CD14-positive monocyte (primary cell): ENCODE measurements around the gene CPEB1. TPM values are rescaled to one million over a fixed set of nuclear protein-coding genes. Genes with fewer than 3 reads are reported as not detected.

ENCODE experiments used
- DNase-seq, 3 donors: peaks; one replicate each; pipeline ENCODE4 v3.0.0-alpha.2; 2011 to 2022
- H2AFZ ChIP-seq: 2 replicates; pipeline ENCODE4 v1.6.0; 2012; ENCODE audit warnings: mild to moderate bottlenecking, low read depth, low read length, inconsistent platforms; ENCODE audit not compliant: insufficient read depth, poor library complexity, severe bottlenecking
- H3K27ac ChIP-seq, 2 donors: 1 replicate in 1 of 2; 2 replicates in 1 of 2; pipeline ENCODE4 v1.5.1; 2012 to 2013; ENCODE audit warnings: low read length in 2 of 2, control low read depth in 1 of 2, inconsistent platforms in 1 of 2, low read depth in 1 of 2, mild to moderate bottlenecking in 1 of 2
- H3K27me3 ChIP-seq, 2 donors: one replicate each; pipeline versions ENCODE4 v1.6.0 to v1.6.1; 2011 to 2013; ENCODE audit warnings: low read length in 2 of 2; ENCODE audit not compliant: control insufficient read depth in 2 of 2, insufficient read depth in 2 of 2
- H3K36me3 ChIP-seq, 2 donors: replicated peaks in 1 of 2; 1 replicate in 1 of 2; 2 replicates in 1 of 2; pipeline versions ENCODE4 v1.5.1 to v1.6.1; 2012 to 2013; ENCODE audit warnings: low read length in 2 of 2, control low read depth in 1 of 2, inconsistent platforms in 1 of 2, mild to moderate bottlenecking in 1 of 2; ENCODE audit not compliant: insufficient read depth in 2 of 2, control insufficient read depth in 1 of 2
- H3K4me1 ChIP-seq, 2 donors: 1 replicate in 1 of 2; 2 replicates in 1 of 2; pipeline versions ENCODE4 v1.5.1 to v1.6.1; 2012 to 2013; ENCODE audit warnings: low read length in 2 of 2, control low read depth in 1 of 2, inconsistent platforms in 1 of 2, mild to moderate bottlenecking in 1 of 2, moderate library complexity in 1 of 2; ENCODE audit not compliant: insufficient read depth in 2 of 2, control insufficient read depth in 1 of 2
- H3K4me2 ChIP-seq: replicated peaks from 2 replicates; pipeline ENCODE3; 2012; ENCODE audit warnings: low read length, moderate library complexity, mild to moderate bottlenecking; ENCODE audit not compliant: poor library complexity, severe bottlenecking; ENCODE audit errors: extremely low read depth
- H3K4me3 ChIP-seq, 3 experiments: fragments of 200-600 bp in 1 of 3; sonication (generic) in 1 of 3; replicated peaks in 1 of 3; 1 replicate in 2 of 3; 2 replicates in 1 of 3; pipeline ENCODE4 v1.5.1; 2011 to 2013; ENCODE audit warnings: low read length in 3 of 3, mild to moderate bottlenecking in 3 of 3, control low read depth in 2 of 3, low read depth in 2 of 3, inconsistent platforms in 1 of 3, moderate library complexity in 1 of 3
- H3K79me2 ChIP-seq: 2 replicates; pipeline ENCODE4 v1.6.0; 2012; ENCODE audit warnings: mild to moderate bottlenecking, control low read depth, inconsistent platforms, low read length, moderate library complexity; ENCODE audit not compliant: insufficient read depth
- H3K9ac ChIP-seq: 2 replicates; pipeline ENCODE4 v1.6.0; 2017; ENCODE audit warnings: low read length, mild to moderate bottlenecking; ENCODE audit not compliant: insufficient read depth, poor library complexity, severe bottlenecking
- H3K9me3 ChIP-seq, 2 donors: replicated peaks in 1 of 2; 1 replicate in 1 of 2; 2 replicates in 1 of 2; pipeline versions ENCODE4 v1.5.1 to v1.6.1; 2012 to 2013; ENCODE audit warnings: low read length in 2 of 2, control low read depth in 1 of 2; ENCODE audit not compliant: control insufficient read depth in 1 of 2, insufficient read depth in 1 of 2
- H4K20me1 ChIP-seq: 2 replicates; pipeline ENCODE4 v1.6.0; 2012; ENCODE audit warnings: mild to moderate bottlenecking, low read length, control low read depth, moderate library complexity; ENCODE audit not compliant: insufficient read depth
- H3K27ac Mint-ChIP-seq, 7 donors: one replicate each; pipeline ENCODE4 v1.8.0; 2020; ENCODE audit warnings: mild to moderate bottlenecking in 7 of 7, mixed read lengths in 7 of 7, moderate library complexity in 6 of 7, inconsistent platforms in 2 of 7
- H3K27me3 Mint-ChIP-seq, 3 donors: one replicate each; pipeline ENCODE4 v1.8.0; 2021 to 2022; ENCODE audit warnings: low read depth in 3 of 3, mild to moderate bottlenecking in 3 of 3, mixed read lengths in 3 of 3, moderate library complexity in 3 of 3, inconsistent platforms in 1 of 3
- H3K36me3 Mint-ChIP-seq, 2 donors: one replicate each; pipeline ENCODE4 v1.8.0; 2020; ENCODE audit warnings: mixed read lengths in 2 of 2, inconsistent platforms in 1 of 2, mild to moderate bottlenecking in 1 of 2
- H3K4me1 Mint-ChIP-seq: one replicate; pipeline ENCODE4 v1.8.0; 2020; ENCODE audit warnings: mild to moderate bottlenecking, mixed read lengths
- H3K4me3 Mint-ChIP-seq, 2 donors: one replicate each; pipeline ENCODE4 v1.8.0; 2020; ENCODE audit warnings: mild to moderate bottlenecking in 2 of 2, mixed read lengths in 2 of 2, moderate library complexity in 1 of 2
- H3K9me3 Mint-ChIP-seq, 7 donors: one replicate each; pipeline ENCODE4 v1.8.0; 2020 to 2022; ENCODE audit warnings: mixed read lengths in 7 of 7, mild to moderate bottlenecking in 6 of 7, moderate library complexity in 6 of 7, inconsistent platforms in 2 of 7
- CTCF ChIP-seq: fragments of 200-600 bp; IDR thresholded peaks from one replicate; pipeline ENCODE4 v1.8.0; 2022; ENCODE audit warnings: antibody characterized with exemption, mild to moderate bottlenecking
- WGBS: methylation state at CpG from one replicate; pipeline ENCODE4 v1.1.5; 2013; ENCODE audit warnings: missing lambda C conversion rate; ENCODE audit not compliant: insufficient coverage; 5-methylcytosine and 5-hydroxymethylcytosine counted together
- intact Hi-C, 2 donors: fragments of 100-400 bp; cut with micrococcal nuclease; formaldehyde crosslinking; loops; one replicate each; pipeline versions ENCODE4 v1.15.0 to v1.15.1; 2023
- polyA plus RNA-seq, 3 donors: library from polyadenylated mRNA; depleted of rRNA in 1 of 3; unstranded in 2 of 3; stranded (reverse) in 1 of 3; fragments of 300-500 nt in 2 of 3; fragments of >200 nt in 1 of 3; fragmentation: Illumina TruSeq in 2 of 3; gene quantifications; 1 replicate in 2 of 3; 2 replicates in 1 of 3; pipeline ENCODE4 v1.2.3, GENCODE V29; 2012 to 2021

The CPEB1 gene
- polyA plus RNA-seq, 3 donors = not detected

- H3K27me3 Mint-ChIP-seq = peaks cover 0 to 8% (median 3%) of the 10 kb centered on the region in 3 donors
- 15% methylated on average over 3 of the region's 4 CpGs for WGBS
- intact Hi-C loops = no loop called here
Measured at GRCh38 chr15:82663186-82663600, 16.0 kb upstream of the CPEB1 start.

GRCh38 chr15:82662641-82663040, 15.5 kb upstream of the CPEB1 start:
- no peak for DNase-seq
- Histone ChIP-seq H3K9me3 (no peaks in the 10 kb centered on the region), H3K9ac (no peak overlapping the region), H3K27ac (no peak overlapping the region), H4K20me1 (no peaks in the 10 kb centered on the region), H3K27me3 (no peaks in the 10 kb centered on the region), H3K4me3 (no peak overlapping the region), H3K36me3 (no peaks in the 10 kb centered on the region), H3K79me2 (no peaks in the 10 kb centered on the region), H3K4me1 (no peaks in the 10 kb centered on the region), H2AFZ (no peak overlapping the region), H3K4me2 (no peak overlapping the region)
- Mint-ChIP-seq H3K27ac (no peak overlapping the region), H3K27me3 (peaks cover 3 to 4% (median 3%) of the 10 kb centered on the region in 3 donors), H3K4me3 (no peak overlapping the region), H3K9me3 (no peaks in the 10 kb centered on the region), H3K36me3 (no peaks in the 10 kb centered on the region), H3K4me1 (no peaks in the 10 kb centered on the region)
- 92% methylated on average over 7 of the region's 9 CpGs for WGBS
- TF ChIP-seq CTCF = no peak
- intact Hi-C loops = no loop called here

More at GRCh38 chr15:82663186-82663600, 16.0 kb upstream of the CPEB1 start:
- H3K79me2 ChIP-seq = no peaks in the 10 kb centered on the region
- DNase-seq = no peak
- H3K27ac ChIP-seq = no peak overlapping the region
- no peaks in the 10 kb centered on the region for H3K4me1 Mint-ChIP-seq
- no peak overlapping the region for H2AFZ ChIP-seq
- no peak overlapping the region for H3K9ac ChIP-seq
- H3K9me3 Mint-ChIP-seq = no peaks in the 10 kb centered on the region
- no peak overlapping the region for H3K4me3 ChIP-seq
- no peak overlapping the region for H3K4me3 Mint-ChIP-seq
- no peak overlapping the region for H3K27ac Mint-ChIP-seq
- H3K36me3 ChIP-seq = no peaks in the 10 kb centered on the region
- no peaks in the 10 kb centered on the region for H3K9me3 ChIP-seq
- H3K4me1 ChIP-seq = no peaks in the 10 kb centered on the region
- H3K36me3 Mint-ChIP-seq = no peaks in the 10 kb centered on the region
- H3K27me3 ChIP-seq = no peaks in the 10 kb centered on the region
- H4K20me1 ChIP-seq = no peaks in the 10 kb centered on the region
- TF ChIP-seq CTCF = no peak
- no peak overlapping the region for H3K4me2 ChIP-seq
